Vagina (tissue), 2 donors: ENCODE data around the gene PRKCE.

Experiments
- CTCF ChIP-seq, 3 experiments: fragments of 450-650 bp in 2 of 3; fragments of 200-600 bp in 1 of 3; sonication (generic) in 1 of 3; IDR thresholded peaks; one replicate each; pipeline ENCODE4 v1.5.1; 2017 to 2019; ENCODE audit warnings: antibody characterized with exemption in 3 of 3, mild to moderate bottlenecking in 2 of 3, moderate library complexity in 2 of 3
- POLR2A ChIP-seq, 2 donors: fragments of 450-650 bp; IDR thresholded peaks; one replicate each; pipeline ENCODE4 v1.6.1; 2017; ENCODE audit warnings: antibody characterized with exemption in 2 of 2, mild to moderate bottlenecking in 2 of 2, moderate library complexity in 2 of 2
- POLR2AphosphoS5 ChIP-seq, 2 donors: sonication (generic); formaldehyde crosslinking; IDR thresholded peaks; one replicate each; pipeline ENCODE4 v1.9.0; 2017; ENCODE audit warnings: antibody characterized with exemption in 2 of 2, mild to moderate bottlenecking in 2 of 2, low read depth in 1 of 2; ENCODE audit not compliant: insufficient read depth in 1 of 2

GRCh38 chr2:45768208-45768607, 116.7 kb downstream of the PRKCE start:
- TF ChIP-seq CTCF (IDR thresholded peaks at IDR 0.05) (no peak), POLR2A (IDR thresholded peaks at IDR 0.05) (no peak), POLR2AphosphoS5 (IDR thresholded peaks at IDR 0.05; ENCODE audit: insufficient read depth in 1 of 2, low read depth in 1 of 2) (no peak)
